Measurements from ENCODE around the gene CLCN7. TPM values are rescaled to one million over a fixed set of nuclear protein-coding genes. Genes with fewer than 3 reads are reported as not detected.

The CLCN7 gene
- total RNA-seq, 6 experiments from 2014 or later, result 47.5 to 62.6 (median 51.3) TPM

- Mint-ChIP-seq H3K4me3 (no peak overlapping the region), H3K4me1 (ENCODE audit: low read depth) (peaks cover 6% of the 10 kb centered on the region), H3K27ac (no peak overlapping the region), H3K9me3 (no peaks in the 10 kb centered on the region), H3K27me3 (ENCODE audit: insufficient read depth) (no peaks in the 10 kb centered on the region), H3K36me3 (ENCODE audit: low read depth) (no peaks in the 10 kb centered on the region)
- DNase-seq, result no peak
- no peak for TF ChIP-seq CTCF (IDR thresholded peaks at IDR 0.05)
Measured at GRCh38 chr16:1465567-1465915, 9.3 kb downstream of the CLCN7 start.

GRCh38 chr16:1464894-1465566 is 9.8 kb downstream of the CLCN7 start:
- Mint-ChIP-seq H3K27ac (no peak overlapping the region), H3K27me3 (ENCODE audit: insufficient read depth) (no peaks in the 10 kb centered on the region)
- TF ChIP-seq CTCF (IDR thresholded peaks at IDR 0.05), result no peak

GRCh38 chr16:1464196-1464893 is 10.5 kb downstream of the CLCN7 start:
- H3K27me3 Mint-ChIP-seq (ENCODE audit: insufficient read depth), result no peaks in the 10 kb centered on the region
- no peak overlapping the region for H3K4me3 Mint-ChIP-seq
- no peak for DNase-seq
- no peaks in the 10 kb centered on the region for H3K9me3 Mint-ChIP-seq
- no peaks in the 10 kb centered on the region for H3K4me1 Mint-ChIP-seq (ENCODE audit: low read depth)
- H3K27ac Mint-ChIP-seq, result no peak overlapping the region
- TF ChIP-seq CTCF (IDR thresholded peaks at IDR 0.05), result no peak
- H3K36me3 Mint-ChIP-seq (ENCODE audit: low read depth), result no peaks in the 10 kb centered on the region

More at GRCh38 chr16:1464894-1465566, 9.8 kb downstream of the CLCN7 start:
- no peaks in the 10 kb centered on the region for H3K9me3 Mint-ChIP-seq
- no peak overlapping the region for H3K4me3 Mint-ChIP-seq
- peaks cover under 1% of the 10 kb centered on the region; the same call in 1 of the 2 replicates for H3K4me1 Mint-ChIP-seq (ENCODE audit: low read depth)
- H3K36me3 Mint-ChIP-seq (ENCODE audit: low read depth), result no peaks in the 10 kb centered on the region
- DNase-seq, result no peak

- no peak overlapping the region for H3K27ac Mint-ChIP-seq
- TF ChIP-seq CTCF (IDR thresholded peaks at IDR 0.05), result no peak
- no peaks in the 10 kb centered on the region for H3K9me3 Mint-ChIP-seq
Measured at GRCh38 chr16:1461146-1461545, 13.7 kb downstream of the CLCN7 start.

GRCh38 chr16:1460602-1461138 is 14.2 kb downstream of the CLCN7 start:
- no peaks in the 10 kb centered on the region for H3K9me3 Mint-ChIP-seq
- no peaks in the 10 kb centered on the region; the same call in 1 of the 2 replicates for H3K27me3 Mint-ChIP-seq (ENCODE audit: insufficient read depth)
- no peaks in the 10 kb centered on the region for H3K36me3 Mint-ChIP-seq (ENCODE audit: low read depth)
- TF ChIP-seq CTCF (IDR thresholded peaks at IDR 0.05), result no peak
- H3K4me1 Mint-ChIP-seq (ENCODE audit: low read depth), result no peaks in the 10 kb centered on the region
- no peak for DNase-seq
- H3K27ac Mint-ChIP-seq, result no peak overlapping the region
- H3K4me3 Mint-ChIP-seq, result no peak overlapping the region

More at GRCh38 chr16:1461146-1461545, 13.7 kb downstream of the CLCN7 start:
- no peaks in the 10 kb centered on the region for H3K36me3 Mint-ChIP-seq (ENCODE audit: low read depth)
- no peaks in the 10 kb centered on the region for H3K4me1 Mint-ChIP-seq (ENCODE audit: low read depth)
- no peak for DNase-seq
- no peaks in the 10 kb centered on the region; the same call in 1 of the 2 replicates for H3K27me3 Mint-ChIP-seq (ENCODE audit: insufficient read depth)
- H3K4me3 Mint-ChIP-seq, result no peak overlapping the region

All from HFFc6 (cell line).